HG03139 (cell line): ENCODE measurements around the gene CNNM4.

Experiments
- ATAC-seq: cut with Tn5 transposase; IDR thresholded peaks from one replicate; pipeline ENCODE4 v1.9.1; 2021; ENCODE audit not compliant: unreplicated experiment

Gene CNNM4

GRCh38 chr2:96760036-96760985 is at the start of gene CNNM4:
Gene CNNM4, plus strand, starts transcription at chr2:96760902. Its CDS starts 98 bp downstream, at chr2:96761000.
- ATAC-seq, result peak; percentile 66

GRCh38 chr2:96710985-96711384 is 49.7 kb upstream of the CNNM4 start:
- no peak for ATAC-seq

DNA sequence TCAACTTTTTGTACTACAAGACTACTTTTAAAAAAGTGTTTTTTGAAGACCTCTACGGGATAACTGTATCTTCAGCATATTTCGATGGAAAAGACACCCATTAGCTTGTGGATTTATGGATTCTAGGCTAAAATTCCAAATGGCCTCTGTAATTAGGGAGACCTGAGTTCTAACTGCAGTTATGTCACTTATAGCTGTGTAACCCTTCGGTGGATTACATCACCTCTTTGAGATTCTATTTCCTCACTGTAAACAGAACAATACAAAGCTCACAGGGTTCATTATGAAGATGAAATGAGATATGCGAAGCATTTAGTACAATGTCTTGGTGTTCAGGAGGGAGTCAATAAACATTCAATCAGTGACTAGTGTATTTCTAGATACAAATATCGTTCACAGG is 45.0 kb upstream of the CNNM4 start:
- no peak for ATAC-seq

- no peak for ATAC-seq
These were observed 44.3 kb upstream of the CNNM4 start for GRCh38 chr2:96716388-96716787.

DNA sequence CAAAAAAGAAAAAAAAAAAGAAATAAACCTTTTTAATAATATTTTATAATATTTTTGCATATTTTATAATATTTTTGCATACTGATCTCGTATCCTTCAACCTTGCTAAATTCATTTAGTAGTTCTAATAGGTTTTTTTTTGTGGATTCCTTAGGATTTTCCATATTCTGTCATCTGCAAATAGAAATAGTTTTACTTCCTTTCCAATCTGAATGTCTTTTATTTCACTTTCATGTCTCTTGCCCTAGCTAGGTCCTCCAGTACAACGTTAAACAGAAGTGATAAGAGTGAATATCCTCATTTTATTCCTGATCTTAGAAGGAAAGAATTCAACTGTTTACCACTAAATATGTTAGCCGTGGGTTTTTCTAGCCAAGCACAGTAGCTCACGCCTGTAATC is 34.6 kb upstream of the CNNM4 start:
- no peak for ATAC-seq

- ATAC-seq, result no peak
These were observed 33.3 kb upstream of the CNNM4 start for GRCh38 chr2:96727431-96727830.

GRCh38 chr2:96729748-96730147 is 31.0 kb upstream of the CNNM4 start:
- ATAC-seq, result no peak

DNA sequence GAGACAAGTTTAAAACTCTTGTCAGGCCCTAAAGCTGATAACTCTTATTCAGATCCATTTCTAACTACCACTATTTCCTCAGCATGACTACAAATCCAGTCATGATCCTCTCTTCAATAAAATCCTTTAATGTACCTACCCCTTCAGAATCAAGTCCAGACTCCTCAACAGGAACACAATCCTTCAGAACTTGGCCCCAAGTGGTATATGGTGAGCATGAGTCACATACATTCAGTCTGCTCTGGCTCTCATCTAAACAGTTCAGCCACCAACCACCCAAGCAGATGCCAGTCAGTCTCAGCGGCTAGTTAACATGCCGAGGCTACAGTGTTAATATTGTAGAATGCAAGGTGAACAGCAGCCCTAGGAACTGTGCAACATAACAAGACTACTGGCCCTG is 30.5 kb upstream of the CNNM4 start:
- no peak for ATAC-seq

DNA sequence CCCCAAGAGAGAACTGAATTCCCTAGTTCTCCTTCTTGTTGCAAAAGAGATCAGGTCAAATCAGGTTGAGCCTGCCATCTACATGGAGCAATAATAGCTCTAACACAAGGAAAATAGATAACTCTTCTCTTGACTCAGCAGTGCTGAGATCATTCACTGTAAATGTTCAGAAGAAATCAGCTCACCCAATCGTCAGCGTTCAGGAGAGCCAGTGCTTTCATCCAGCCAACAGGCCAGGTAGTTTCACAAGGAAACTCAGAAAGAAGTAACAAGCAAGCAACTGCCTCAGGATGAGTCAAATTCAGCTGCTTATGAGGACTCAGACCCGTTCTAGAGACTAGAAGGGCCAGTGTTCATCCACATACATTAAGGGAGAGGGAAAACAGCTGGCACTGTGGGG is 26.8 kb upstream of the CNNM4 start:
- no peak for ATAC-seq

- no peak for ATAC-seq
These were observed 25.7 kb upstream of the CNNM4 start for GRCh38 chr2:96734880-96735583.

DNA sequence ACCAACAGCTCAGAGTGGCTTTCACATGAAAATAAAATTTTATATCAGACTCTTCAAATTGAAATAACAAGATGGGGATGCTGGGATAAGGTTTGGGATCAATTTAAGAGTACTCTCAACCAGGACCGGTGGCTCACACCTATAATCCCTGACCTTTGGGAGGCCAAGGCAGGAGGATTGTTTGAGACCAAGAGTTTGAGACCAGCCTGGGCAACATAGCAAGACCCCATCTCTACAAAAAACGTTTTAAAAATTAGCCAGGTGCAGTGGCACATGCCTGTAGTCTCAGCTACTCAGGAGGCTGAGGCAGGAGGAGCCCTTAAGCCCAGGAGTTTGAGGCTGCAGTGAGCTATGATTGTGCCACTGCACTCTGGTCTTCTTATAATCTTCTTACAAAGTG is 23.5 kb upstream of the CNNM4 start:
- ATAC-seq, result no peak

DNA sequence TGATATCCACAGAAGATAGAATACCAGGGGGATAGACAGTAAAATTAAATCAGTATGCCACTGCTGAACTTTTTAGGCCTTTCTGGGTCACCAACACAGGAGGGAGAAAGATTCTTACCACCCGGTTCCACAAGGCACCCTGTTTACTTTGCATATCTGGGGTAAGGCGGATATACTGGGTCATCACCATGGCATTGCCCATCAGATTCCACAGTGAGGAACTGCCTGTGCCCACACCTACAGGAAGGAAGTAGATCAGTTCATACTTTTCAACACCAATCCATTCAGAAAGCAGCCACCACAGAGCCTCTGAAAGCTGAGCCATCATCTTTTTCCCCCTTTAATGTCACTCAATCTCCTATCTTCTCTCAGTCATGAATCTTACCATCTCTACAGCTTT is 22.9 kb upstream of the CNNM4 start:
- no peak for ATAC-seq

GRCh38 chr2:96739076-96739632 is 21.5 kb upstream of the CNNM4 start:
- no peak for ATAC-seq

GRCh38 chr2:96739633-96740428 is 20.9 kb upstream of the CNNM4 start, which contains the start of gene LMAN2L:
Gene LMAN2L, minus strand, starts transcription at chr2:96740064. Its CDS starts 24 bp downstream, at chr2:96740040.
- ATAC-seq, result peak; percentile 98

DNA sequence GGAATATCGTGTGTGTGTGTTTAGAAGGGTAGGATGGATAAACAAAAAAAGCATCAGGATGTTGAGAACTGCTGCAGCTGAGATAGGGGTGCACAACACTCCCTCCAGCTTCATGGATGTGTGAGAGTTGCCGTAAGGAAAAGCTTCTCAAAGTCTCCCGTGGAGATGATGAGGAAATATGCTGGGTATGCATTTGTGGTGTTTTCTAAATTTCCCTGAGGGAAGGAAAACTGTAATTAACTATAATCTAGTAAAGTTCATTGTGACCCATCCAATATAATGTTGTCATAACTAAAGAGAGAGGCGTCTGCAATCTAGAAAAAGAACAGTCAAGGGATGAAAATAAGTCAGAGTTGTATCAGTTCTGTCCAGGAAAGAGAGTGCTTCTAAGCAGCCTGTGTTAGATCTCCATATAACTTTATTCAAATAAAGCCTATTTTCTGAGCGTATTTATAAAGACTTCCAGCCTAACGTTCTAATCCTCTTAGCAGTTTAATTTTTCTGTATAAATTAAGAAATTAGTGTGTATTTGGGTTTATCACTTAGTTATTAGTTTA is 13.6 kb upstream of the CNNM4 start:
- no peak for ATAC-seq

DNA sequence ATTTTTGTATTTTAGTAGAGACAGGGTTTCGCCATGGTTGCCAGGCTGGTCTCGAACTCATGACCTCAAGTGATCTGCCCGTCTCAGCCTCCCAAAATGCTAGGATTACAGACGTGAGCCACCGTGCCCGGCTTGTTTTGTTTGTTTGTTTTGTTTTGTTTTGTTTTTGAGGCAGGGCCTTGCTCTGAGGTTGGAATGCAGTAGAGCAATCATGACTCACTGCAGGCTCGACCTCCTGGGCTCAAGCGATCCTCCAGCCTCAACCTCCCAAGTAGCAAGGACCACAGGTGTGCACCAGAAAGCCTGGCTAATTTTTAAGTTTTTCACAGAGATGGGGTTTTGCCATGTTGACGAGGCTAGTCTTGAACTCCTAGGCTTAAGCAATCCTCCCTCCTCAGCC is 8.9 kb upstream of the CNNM4 start:
- no peak for ATAC-seq

DNA sequence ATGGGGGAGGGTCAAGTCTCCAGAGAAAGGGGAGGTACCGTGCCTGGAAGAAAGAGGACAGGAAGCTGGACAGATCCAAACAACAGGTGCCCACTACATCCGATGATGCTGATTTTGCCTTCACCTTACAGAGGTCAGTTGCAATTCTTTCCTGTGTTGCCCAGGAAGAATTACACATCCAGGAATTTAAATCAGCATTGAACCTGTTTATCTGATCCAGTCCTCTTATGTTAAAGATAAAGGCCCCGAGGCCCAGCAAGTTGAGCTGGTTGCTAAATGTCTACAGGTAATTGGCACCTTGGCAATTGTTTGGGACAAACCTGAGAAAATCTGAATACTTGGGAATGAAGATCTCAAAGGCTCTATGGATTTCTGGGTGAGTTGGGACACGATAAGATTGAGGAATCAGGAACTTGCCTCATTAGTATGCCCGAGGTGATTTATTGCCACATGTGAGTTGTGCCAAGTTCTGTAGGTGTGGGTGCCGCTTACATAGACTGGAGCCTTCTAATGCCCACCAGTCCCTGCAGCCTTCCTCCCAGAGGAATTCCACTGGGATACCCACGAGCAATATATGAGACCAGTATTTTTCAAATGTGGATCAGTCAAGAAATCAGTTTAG is 6.9 kb upstream of the CNNM4 start:
- no peak for ATAC-seq

GRCh38 chr2:96754317-96754716 is 6.4 kb upstream of the CNNM4 start:
- no peak for ATAC-seq

- ATAC-seq, result no peak
These were observed 3.8 kb upstream of the CNNM4 start for GRCh38 chr2:96756788-96757476.

DNA sequence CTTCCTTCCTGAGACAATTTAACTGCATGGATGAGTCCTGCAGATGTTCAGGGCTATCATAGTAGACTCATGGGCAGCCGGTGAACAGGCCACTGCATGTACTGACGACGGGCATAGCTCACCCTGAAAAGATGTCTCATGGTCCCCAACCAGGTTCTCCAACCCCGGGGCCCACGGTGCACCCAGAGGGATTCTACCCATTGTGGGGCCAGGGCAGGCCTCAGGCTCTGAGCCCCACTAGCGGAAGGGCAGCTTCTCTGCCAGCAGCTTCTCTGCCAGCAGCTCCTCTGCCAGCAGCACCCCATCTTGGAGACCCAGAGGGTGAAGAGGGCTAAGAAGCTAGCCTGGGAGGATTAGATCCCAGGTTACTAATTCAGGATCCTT is 3.2 kb upstream of the CNNM4 start:
- ATAC-seq, result no peak
